Right lobe of liver (tissue), 4 donors: ENCODE measurements around the gene SLC4A9.

Experiments used
- POLR2A ChIP-seq: fragments of 450-650 bp; IDR thresholded peaks from one replicate; pipeline ENCODE4 v1.6.1; 2017; ENCODE audit warnings: antibody characterized with exemption, mild to moderate bottlenecking
- TF ChIP-seq, protein P1 (sequence below), 4 donors: fragments of 200-600 bp in 3 of 4; fragments of 450-650 bp in 1 of 4; IDR thresholded peaks; one replicate each; pipeline versions ENCODE4 v1.5.1 to v1.8.0; 2016 to 2022; ENCODE audit warnings: antibody characterized with exemption in 4 of 4, mild to moderate bottlenecking in 2 of 4
- donor health status: DM: no; HTN: no; CAD: no.
- donor health status: DM: no; HTN: no; CAD: no.
- donor health status: DM: no; HTN: yes; CAD: no.

DNA sequence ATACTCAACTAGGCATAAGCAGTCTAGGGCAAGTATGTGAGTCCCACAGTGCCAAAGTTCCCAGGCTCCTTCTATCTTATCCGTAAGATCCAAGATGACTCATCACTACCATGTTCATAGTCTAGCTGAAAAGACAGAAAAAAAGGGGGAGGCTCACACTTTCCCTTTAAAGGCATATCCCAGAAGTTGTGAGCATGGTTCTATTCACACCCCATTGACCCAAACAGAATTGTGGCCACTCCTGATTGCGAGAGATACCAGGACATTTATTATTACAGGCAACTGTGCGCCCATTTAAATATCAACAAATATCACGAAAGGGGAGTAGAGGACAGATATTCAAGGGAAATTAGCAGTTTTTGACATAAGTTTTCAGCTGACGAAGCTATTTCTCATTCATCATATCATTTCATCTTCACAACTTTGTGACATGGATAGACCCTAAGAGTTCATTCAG, 49.0 kb upstream of the SLC4A9 start:
- TF ChIP-seq, protein P1, sequence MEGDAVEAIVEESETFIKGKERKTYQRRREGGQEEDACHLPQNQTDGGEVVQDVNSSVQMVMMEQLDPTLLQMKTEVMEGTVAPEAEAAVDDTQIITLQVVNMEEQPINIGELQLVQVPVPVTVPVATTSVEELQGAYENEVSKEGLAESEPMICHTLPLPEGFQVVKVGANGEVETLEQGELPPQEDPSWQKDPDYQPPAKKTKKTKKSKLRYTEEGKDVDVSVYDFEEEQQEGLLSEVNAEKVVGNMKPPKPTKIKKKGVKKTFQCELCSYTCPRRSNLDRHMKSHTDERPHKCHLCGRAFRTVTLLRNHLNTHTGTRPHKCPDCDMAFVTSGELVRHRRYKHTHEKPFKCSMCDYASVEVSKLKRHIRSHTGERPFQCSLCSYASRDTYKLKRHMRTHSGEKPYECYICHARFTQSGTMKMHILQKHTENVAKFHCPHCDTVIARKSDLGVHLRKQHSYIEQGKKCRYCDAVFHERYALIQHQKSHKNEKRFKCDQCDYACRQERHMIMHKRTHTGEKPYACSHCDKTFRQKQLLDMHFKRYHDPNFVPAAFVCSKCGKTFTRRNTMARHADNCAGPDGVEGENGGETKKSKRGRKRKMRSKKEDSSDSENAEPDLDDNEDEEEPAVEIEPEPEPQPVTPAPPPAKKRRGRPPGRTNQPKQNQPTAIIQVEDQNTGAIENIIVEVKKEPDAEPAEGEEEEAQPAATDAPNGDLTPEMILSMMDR (IDR thresholded peaks at IDR 0.05) = no peak
- TF ChIP-seq POLR2A = no peak
